ENCODE results near the gene NDUFA11.

Gene NDUFA11

GRCh38 chr19:5908773-5909442 is 5.3 kb upstream of the NDUFA11 start:
- DNase-seq (ENCODE audit: low spot score): no peak

- DNase-seq (ENCODE audit: low spot score): no peak
Measured at GRCh38 chr19:5907241-5907640, 3.7 kb upstream of the NDUFA11 start.

- no peak for DNase-seq (ENCODE audit: low spot score)
Measured at GRCh38 chr19:5905114-5905778, 1.7 kb upstream of the NDUFA11 start.

GRCh38 chr19:5904352-5905113 is 943 bp upstream of the NDUFA11 start, which contains the start of gene VMAC:
Gene VMAC (plus strand): TSS chr19:5904872. CDS start chr19:5904891, 19 bp downstream.
- DNase-seq (ENCODE audit: low spot score): peak; percentile 100

GRCh38 chr19:5903056-5903623 is 450 bp downstream of the NDUFA11 start:
- no peak for DNase-seq (ENCODE audit: low spot score)

GRCh38 chr19:5900976-5901375 is 2.6 kb downstream of the NDUFA11 start:
- no peak for DNase-seq (ENCODE audit: low spot score)

GRCh38 chr19:5899728-5900526 is 3.7 kb downstream of the NDUFA11 start:
- no peak for DNase-seq (ENCODE audit: low spot score)

- no peak for DNase-seq (ENCODE audit: low spot score)
Measured at GRCh38 chr19:5897189-5897969, 6.2 kb downstream of the NDUFA11 start.

- no peak for DNase-seq (ENCODE audit: low spot score)
Measured at GRCh38 chr19:5896365-5897076, 7.1 kb downstream of the NDUFA11 start.

GRCh38 chr19:5895890-5896289 is 7.7 kb downstream of the NDUFA11 start:
- DNase-seq (ENCODE audit: low spot score): no peak

GRCh38 chr19:5895409-5895808 is 8.2 kb downstream of the NDUFA11 start:
- no peak for DNase-seq (ENCODE audit: low spot score)

GRCh38 chr19:5894704-5895349 is 8.8 kb downstream of the NDUFA11 start:
- DNase-seq (ENCODE audit: low spot score): no peak

- DNase-seq (ENCODE audit: low spot score): no peak
Measured at GRCh38 chr19:5893907-5894703, 9.5 kb downstream of the NDUFA11 start.

- DNase-seq (ENCODE audit: low spot score): no peak
Measured at GRCh38 chr19:5893296-5893903, 10.2 kb downstream of the NDUFA11 start.

- no peak for DNase-seq (ENCODE audit: low spot score)
Measured at GRCh38 chr19:5892772-5893275, 10.8 kb downstream of the NDUFA11 start.

- no peak for DNase-seq (ENCODE audit: low spot score)
Measured at GRCh38 chr19:5891938-5892771, 11.4 kb downstream of the NDUFA11 start.

- DNase-seq (ENCODE audit: low spot score): no peak
Measured at GRCh38 chr19:5891572-5891937, 12.0 kb downstream of the NDUFA11 start.

Data from SK-N-DZ (cell line).